Caco-2 (cell line): Measurements from ENCODE around the gene NOL12. TPM values are rescaled to one million over a fixed set of nuclear protein-coding genes. Genes with fewer than 3 reads are reported as not detected.
A peak's percentile ranks its signal among the peaks of the same experiment; 100 is the strongest.

Experiments
- BruUV-seq: library from RNA; stranded (reverse); fragments of 400-500 nt; replicated peaks from 2 replicates; lab custom pipeline; 2021; lab: Mats Ljungman, UMichigan
- CTCF ChIA-PET: fragments of 300-600 bp; sonication (Branson Sonifier 250); formaldehyde crosslinking; loops from one replicate; lab custom pipeline; 2022; ENCODE audit warnings: antibody characterized with exemption; lab: Charles Lee
- POLR2A ChIA-PET: fragments of 300-600 bp; sonication (Branson Sonifier 250); formaldehyde crosslinking; loops from one replicate; lab custom pipeline; 2022; ENCODE audit warnings: antibody characterized with exemption; lab: Charles Lee
- DNase-seq, 2 experiments: peaks; one replicate each; pipeline versions ENCODE4 v3.0.0 to v3.0.0-alpha.2; 2020 to 2022
- H3K27me3 ChIP-seq: replicated peaks from 2 replicates; pipeline ENCODE4 v1.6.0; 2011; ENCODE audit warnings: low read length; ENCODE audit not compliant: control insufficient read depth, insufficient read depth
- H3K36me3 ChIP-seq: 2 replicates; pipeline ENCODE4 v1.5.1; 2011; ENCODE audit warnings: low read length; ENCODE audit not compliant: control insufficient read depth, insufficient read depth
- H3K4me1 ChIP-seq: fragments of 250-450 bp; sonication (Bioruptor Pico); 2 replicates; pipeline ENCODE4 v1.5.1; 2020; ENCODE audit warnings: mild to moderate bottlenecking
- H3K4me3 ChIP-seq: 2 replicates; pipeline ENCODE4 v1.5.1; 2011; ENCODE audit warnings: low read depth, mild to moderate bottlenecking, control low read depth, low read length
- H3K9me3 ChIP-seq: fragments of 250-450 bp; sonication (Bioruptor Pico); 2 replicates; pipeline ENCODE4 v1.5.1; 2020; ENCODE audit warnings: mild to moderate bottlenecking, moderate library complexity
- H3K27ac Mint-ChIP-seq: one replicate; pipeline ENCODE4 v1.8.0; 2022; ENCODE audit warnings: mixed read lengths; ENCODE audit not compliant: unreplicated experiment
- H3K27me3 Mint-ChIP-seq: one replicate; pipeline ENCODE4 v1.8.0; 2022; ENCODE audit warnings: mixed read lengths; ENCODE audit not compliant: insufficient read depth, unreplicated experiment
- H3K36me3 Mint-ChIP-seq: one replicate; pipeline ENCODE4 v1.8.0; 2022; ENCODE audit warnings: mild to moderate bottlenecking, mixed read lengths; ENCODE audit not compliant: insufficient read depth, unreplicated experiment
- H3K4me1 Mint-ChIP-seq: one replicate; pipeline ENCODE4 v1.8.0; 2022; ENCODE audit warnings: low read depth, mixed read lengths; ENCODE audit not compliant: unreplicated experiment
- H3K4me3 Mint-ChIP-seq: one replicate; pipeline ENCODE4 v1.8.0; 2022; ENCODE audit warnings: mild to moderate bottlenecking, moderate library complexity, mixed read lengths; ENCODE audit not compliant: unreplicated experiment
- H3K9me3 Mint-ChIP-seq: one replicate; pipeline ENCODE4 v1.8.0; 2022; ENCODE audit warnings: mixed read lengths; ENCODE audit not compliant: unreplicated experiment
- CTCF ChIP-seq, 2 experiments: fragments of 200-600 bp in 1 of 2; IDR thresholded peaks; 1 replicate in 1 of 2; 2 replicates in 1 of 2; pipeline versions ENCODE4 v1.5.1 to v1.8.0; 2011 to 2022; ENCODE audit warnings: antibody characterized with exemption in 1 of 2, control low read depth in 1 of 2, inconsistent platforms in 1 of 2, low read depth in 1 of 2, low read length in 1 of 2, mild to moderate bottlenecking in 1 of 2, moderate library complexity in 1 of 2; ENCODE audit not compliant: insufficient read depth in 1 of 2, severe bottlenecking in 1 of 2, unreplicated experiment in 1 of 2
- intact Hi-C: fragments of 100-400 bp; cut with micrococcal nuclease; formaldehyde crosslinking; loops from one replicate; pipeline ENCODE4 v1.10.0; 2022; ENCODE audit not compliant: unreplicated experiment
- total RNA-seq: library from RNA; stranded (reverse); gene quantifications from 2 replicates; pipeline ENCODE4 v1.2.3, GENCODE V29; 2022

Gene NOL12
- total RNA-seq, 1 experiment from 2014 or later = 20.2 TPM

- H3K4me1 ChIP-seq = peaks cover 9% of the 10 kb centered on the region; the same call in 1 of the 2 replicates
- POLR2A ChIA-PET = interaction anchor here (0.5 kb wide), 2 partner anchors 150 to 1644 kb away, joined by 5 to 9 read pairs; no protein-coding TSS in a partner anchor
- DNase-seq = no peak
- no peaks in the 10 kb centered on the region for H3K9me3 ChIP-seq
- Mint-ChIP-seq H3K4me1 (peaks cover 7% of the 10 kb centered on the region), H3K27me3 (no peaks in the 10 kb centered on the region), H3K36me3 (peaks cover 6% of the 10 kb centered on the region), H3K27ac (peak overlapping the region; percentile 65), H3K4me3 (peak overlapping the region; percentile 79), H3K9me3 (no peaks in the 10 kb centered on the region)
- no TSS peak for BruUV-seq
- intact Hi-C loops = loop anchor here (2.0 kb wide), 1 partner anchor 17 kb away; the partner anchor contains the start of gene PDXP
- H3K27me3 ChIP-seq = no peaks in the 10 kb centered on the region
- TF ChIP-seq CTCF (IDR thresholded peaks at IDR 0.05; ENCODE audit: insufficient read depth in 1 of 2, low read depth in 1 of 2, low read length in 1 of 2, severe bottlenecking in 1 of 2, unreplicated experiment in 1 of 2) = no peak
- no peaks in the 10 kb centered on the region for H3K36me3 ChIP-seq
- CTCF ChIA-PET = interaction anchor here (0.6 kb wide), 1 partner anchor 23 kb away, joined by 3 read pairs; no protein-coding TSS in a partner anchor
- peak overlapping the region; percentile 53 for H3K4me3 ChIP-seq
These were observed 10.0 kb upstream of the NOL12 start for GRCh38 chr22:37675930-37676735.

GRCh38 chr22:37676736-37677492 lies 9.2 kb upstream of the NOL12 start:
- H3K9me3 Mint-ChIP-seq = no peaks in the 10 kb centered on the region
- BruUV-seq = TSS peak; percentile 74
- intact Hi-C loops = loop anchor here (2.0 kb wide), 1 partner anchor 18 kb away; the partner anchor contains the start of gene PDXP
- no peaks in the 10 kb centered on the region for H3K36me3 ChIP-seq
- no peak for TF ChIP-seq CTCF (IDR thresholded peaks at IDR 0.05; ENCODE audit: insufficient read depth in 1 of 2, low read depth in 1 of 2, low read length in 1 of 2, severe bottlenecking in 1 of 2, unreplicated experiment in 1 of 2)
- H3K4me3 ChIP-seq = peak overlapping the region; percentile 53
- H3K4me3 Mint-ChIP-seq = peak overlapping the region; percentile 79
- no peaks in the 10 kb centered on the region for H3K9me3 ChIP-seq
- ChIA-PET CTCF (interaction anchor here (0.7 to 0.9 kb wide), 3 partner anchors 9 to 118 kb away, joined by 3 to 4 read pairs (median 3); partner anchors contain the start of gene NOL12), POLR2A (interaction anchor here (0.6 kb wide), 1 partner anchor 70 kb away, joined by 4 read pairs; no protein-coding TSS in a partner anchor)
- no peaks in the 10 kb centered on the region for H3K27me3 Mint-ChIP-seq
- peak; percentile 84 to 88 for DNase-seq
- no peaks in the 10 kb centered on the region for H3K27me3 ChIP-seq
- peaks cover 7% of the 10 kb centered on the region for H3K4me1 Mint-ChIP-seq
- H3K27ac Mint-ChIP-seq = peak overlapping the region; percentile 65
- H3K4me1 ChIP-seq = peaks cover 9% of the 10 kb centered on the region; the same call in 1 of the 2 replicates
- H3K36me3 Mint-ChIP-seq = peaks cover 6% of the 10 kb centered on the region
